Measurements from ENCODE around the gene ZNF680.
"Not testable (repeated sequence)": the region's sequence is repeated elsewhere in the genome, so short reads cannot be mapped to it uniquely, and the experiment has no call there.

The ZNF680 gene

DNA sequence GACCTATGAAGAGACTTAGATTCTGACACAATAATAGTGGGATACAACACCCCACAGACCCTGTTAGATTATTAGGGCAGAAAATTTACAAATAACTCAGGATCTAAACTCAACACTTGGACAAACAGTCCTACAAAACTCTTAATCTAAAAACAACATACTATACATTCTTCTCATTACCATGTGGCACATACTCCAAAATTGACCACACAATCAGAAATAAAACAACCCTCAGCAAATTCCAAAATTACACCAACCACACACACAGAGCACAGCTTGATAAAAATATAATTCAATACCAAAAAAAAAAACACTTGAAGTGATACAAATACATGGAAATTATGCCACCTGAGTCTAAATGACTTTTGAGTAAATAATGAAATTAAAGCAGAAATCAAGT, 7.8 kb downstream of the ZNF680 start:
- DNase-seq = no peak

DNA sequence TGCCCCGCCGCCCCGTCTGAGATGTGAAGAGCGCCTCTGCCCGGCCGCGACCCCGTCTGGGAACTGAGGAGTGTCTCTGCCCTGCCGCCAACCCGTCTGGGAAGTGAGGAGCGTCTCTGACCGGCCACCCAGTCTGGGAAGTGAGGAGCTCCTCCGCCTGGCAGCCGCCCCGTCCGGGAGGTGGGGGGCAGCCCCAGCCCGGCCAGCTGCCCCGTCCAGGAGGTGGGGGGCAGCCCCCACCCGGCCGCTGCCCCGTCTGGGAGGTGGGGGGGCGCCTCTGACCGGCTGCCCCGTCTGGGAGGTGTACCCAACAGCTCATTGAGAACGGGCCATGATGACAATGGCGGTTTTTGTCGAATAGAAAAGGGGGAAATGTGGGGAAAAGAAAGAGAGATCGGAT, 8.7 kb downstream of the ZNF680 start:
- not testable (repeated sequence) for DNase-seq

DNA sequence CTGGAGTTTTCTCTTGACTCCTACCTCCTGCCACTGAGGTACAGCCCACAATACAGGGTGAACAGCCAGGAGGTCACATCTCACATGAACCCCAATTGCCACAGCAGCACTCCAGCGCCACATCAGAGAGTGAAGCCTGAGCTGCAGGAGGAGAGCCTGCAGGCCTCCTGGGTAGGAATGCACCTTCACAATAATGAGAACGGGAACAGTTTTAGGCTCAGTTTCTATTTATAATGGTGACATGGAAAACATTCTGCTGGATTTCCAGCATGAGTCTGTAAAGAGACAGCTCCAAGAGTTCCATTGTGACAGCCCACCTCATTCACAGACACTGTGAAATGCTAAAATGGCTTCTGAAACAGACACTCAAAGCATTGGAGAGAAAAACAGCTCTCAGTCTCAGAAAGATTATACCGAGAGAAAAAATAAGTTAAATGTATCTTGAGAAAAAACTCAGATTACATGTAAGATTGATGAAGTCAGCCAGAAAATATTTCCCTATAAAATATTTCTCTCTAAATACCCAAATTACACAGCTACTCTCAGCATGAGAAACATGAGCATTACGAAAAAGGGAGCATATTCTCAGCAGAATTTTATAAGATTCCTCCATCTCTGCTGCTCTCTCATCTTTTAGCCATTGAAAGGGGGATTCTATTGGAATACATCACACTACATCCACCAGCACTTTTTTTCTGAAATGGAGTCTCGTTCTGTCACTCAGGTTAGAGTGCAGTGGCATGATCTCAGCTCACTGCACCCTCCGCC, 11.3 kb downstream of the ZNF680 start:
- no peak for DNase-seq

DNA sequence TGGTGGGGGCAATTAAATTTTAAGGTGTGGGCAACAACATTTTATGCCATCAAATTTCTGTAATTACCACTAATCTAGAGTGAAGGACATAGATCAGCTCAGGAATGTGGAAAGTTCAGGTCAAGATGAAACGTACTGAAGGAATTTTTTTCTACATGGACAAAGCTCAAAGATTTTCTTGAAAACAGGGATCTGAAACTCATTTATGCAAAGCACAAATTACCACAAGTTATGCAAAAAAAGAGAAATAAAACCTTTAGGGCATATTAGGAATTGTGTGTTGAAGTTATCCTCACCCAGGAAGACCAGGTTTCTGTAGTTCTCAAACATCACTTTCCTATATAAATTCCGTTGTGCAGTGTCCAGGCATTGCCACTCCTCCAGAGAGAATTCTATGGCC, 18.9 kb downstream of the ZNF680 start:
- no peak for DNase-seq

DNA sequence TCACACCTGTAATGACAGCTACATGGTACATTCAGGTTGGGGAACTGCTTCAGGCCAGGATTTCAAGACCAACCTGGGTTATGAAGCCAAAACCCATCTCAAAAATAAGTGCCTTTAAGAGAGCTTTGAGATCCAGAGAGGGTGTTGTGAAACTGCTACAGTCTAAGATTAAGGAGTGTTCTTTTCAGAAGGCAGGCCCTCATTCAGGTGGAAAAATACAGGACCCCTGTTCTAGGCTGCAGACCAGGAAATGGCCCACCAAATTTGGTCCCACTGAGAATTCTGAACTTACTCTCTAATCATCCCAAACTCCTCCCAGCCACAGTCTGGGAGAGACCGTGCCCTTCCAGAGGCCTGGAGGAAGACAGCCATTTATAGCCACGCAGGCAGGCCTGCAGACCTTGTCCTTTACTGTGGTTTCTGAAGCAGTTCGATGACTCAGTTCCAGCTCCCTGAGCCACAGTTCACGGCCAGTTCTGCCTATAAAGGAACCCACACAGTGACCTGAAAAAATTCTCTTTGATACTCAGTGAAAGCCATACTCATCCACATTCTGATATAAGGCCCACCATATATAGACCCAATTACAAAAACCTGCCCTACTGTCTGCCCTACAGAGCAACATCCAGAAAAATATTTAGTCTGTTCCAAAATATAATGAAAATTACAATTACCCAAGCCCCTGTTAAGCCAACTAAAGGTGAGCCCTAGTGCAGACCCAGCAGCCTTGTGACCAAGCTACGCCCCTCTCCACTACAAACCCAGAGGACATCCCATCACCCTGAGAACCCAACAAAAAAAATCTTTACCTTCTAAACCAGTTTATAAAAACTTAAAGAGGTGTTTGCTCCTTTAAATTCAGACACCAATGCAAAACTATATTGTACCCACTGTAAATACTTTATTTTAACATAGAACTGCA, 21.2 kb downstream of the ZNF680 start:
- no peak for DNase-seq

DNA sequence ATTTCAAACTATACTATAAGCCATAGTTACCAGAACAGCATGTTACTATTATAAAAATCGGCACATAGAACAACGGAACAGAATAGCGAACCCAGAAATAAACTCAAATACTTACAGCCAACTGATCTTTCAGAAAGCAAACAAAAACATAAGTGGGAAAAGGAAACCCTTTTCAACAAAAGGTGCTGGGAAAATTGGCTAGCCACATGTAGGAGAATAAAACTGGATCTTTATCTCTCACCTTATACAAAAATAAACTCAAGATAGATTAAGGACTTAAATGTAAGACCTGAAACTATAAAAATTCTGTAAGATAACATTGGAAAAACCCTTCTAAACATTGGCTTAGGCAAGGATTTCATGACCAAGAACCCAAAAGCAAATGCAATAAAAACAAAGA, 29.1 kb downstream of the ZNF680 start:
- no peak for DNase-seq

DNA sequence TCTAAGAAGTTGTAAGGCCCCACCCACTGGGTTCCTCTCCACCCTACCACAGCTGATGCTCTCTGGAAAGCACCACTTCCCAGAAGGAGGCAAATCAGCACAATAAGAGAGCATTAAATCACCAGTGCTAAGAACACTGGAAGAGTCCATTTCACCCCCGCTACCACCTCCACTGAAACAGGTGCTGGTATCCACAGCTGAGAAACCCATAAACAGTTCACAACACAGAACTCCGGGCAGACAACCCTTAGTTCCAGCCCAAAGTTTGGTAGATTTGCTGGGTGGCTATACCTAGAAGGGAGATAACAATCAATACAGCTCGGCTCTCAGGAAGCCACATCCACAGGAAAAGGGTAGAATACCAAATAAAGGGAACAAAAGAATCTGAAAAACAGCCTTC, 34.1 kb downstream of the ZNF680 start:
- no peak for DNase-seq

DNA sequence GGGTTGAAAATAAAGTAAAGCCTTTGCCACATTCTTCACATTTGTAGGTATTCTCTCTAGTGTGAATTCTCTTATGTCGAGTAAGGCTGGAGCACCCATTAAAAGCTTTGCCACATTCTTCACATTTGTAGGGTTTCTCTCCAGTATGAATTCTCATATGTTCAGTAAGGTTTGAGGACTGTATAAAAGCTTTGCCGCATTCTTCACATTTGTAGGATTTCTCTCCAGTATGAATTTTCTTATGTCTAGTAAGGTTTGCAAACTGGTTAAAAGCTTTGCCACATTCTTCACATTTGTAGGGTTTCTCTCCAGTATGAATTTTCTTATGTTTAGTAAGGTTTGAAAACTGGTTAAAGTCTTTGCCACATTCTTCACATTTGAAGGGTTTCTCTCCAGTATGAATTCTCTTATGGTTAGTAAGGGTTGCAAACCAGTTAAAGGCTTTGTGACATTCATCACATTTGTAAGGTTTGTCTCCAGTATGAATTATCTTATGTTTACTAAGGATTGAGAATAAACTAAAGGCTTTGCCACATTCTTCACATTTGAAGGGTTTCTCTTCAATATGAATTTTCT, 41.4 kb downstream of the ZNF680 start:
- DNase-seq = no peak

DNA sequence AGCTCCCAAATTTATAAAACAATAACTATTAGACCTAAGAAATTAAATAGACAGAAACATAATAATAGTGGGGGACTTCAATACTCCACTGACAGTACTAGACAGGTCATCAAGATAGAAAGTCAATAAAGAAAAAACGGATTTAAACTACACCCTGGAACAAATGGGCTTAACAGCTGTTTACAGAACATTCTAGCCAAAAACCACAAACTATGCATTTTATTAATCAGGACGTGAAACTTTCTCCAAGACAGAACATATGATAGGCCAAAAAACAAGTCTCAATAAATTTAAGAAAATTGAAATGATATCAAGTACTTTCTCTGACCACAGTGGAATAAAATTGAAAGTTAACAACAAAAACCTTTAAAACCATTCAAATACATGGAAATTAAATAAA, 46.4 kb downstream of the ZNF680 start:
- no peak for DNase-seq

DNA sequence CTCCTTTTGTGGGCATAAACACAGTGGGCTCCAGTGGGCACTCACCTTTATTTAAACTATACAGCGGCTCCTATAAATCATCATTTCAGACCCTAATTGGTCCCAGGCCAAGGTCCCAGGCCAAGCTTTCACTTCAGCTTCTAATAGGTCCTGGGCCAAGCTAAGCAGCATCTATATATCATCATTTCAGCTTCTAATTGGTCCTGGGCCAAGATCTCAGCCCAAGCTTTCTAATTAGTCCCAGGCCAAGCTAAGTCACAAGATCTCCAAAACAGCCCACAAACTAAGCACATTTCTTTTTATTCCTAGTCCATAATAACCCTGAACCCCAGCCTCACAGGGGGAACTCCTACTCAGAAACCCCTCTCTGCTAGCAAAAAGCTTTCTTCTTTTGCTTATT, 47.1 kb downstream of the ZNF680 start:
- DNase-seq = no peak

DNA sequence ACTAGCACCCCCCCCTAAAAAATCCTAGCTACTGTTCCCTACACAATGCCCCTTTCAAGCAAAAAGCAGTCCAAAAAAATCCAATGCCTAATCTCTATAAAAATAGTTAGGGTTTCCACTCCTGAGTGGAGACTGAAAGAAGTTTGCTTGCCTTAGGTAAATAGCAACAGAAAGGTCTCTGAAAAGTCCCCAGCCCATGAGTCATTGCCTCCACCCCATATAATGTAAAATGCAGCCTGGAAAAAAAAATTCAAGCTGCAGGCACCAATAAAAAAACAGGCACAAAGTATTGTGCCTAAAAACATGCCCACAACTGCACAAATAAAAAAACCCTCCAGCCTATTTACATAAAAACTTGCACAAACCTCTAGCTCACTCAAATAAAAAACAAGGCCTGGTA, 47.5 kb downstream of the ZNF680 start:
- DNase-seq = no peak

DNA sequence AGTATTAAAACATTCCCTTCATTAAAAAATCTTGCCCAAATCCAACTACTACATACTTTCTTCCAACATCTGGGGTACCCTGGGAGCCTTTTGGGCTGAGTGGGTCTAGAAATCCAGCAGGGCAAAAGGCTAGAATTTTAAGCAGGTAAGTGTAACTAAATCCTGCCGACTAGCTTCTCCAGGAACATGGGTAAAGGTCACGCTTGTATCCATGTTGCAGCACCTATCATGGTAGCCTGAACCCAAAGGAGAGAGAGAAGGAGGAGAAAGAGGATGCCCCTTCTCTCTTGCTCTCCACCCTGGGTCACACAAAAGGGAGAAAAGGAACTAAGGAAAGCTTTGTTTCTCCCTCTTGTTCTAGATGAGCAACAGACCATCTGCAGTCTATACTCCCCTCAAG, 53.3 kb downstream of the ZNF680 start:
- DNase-seq = no peak

DNA sequence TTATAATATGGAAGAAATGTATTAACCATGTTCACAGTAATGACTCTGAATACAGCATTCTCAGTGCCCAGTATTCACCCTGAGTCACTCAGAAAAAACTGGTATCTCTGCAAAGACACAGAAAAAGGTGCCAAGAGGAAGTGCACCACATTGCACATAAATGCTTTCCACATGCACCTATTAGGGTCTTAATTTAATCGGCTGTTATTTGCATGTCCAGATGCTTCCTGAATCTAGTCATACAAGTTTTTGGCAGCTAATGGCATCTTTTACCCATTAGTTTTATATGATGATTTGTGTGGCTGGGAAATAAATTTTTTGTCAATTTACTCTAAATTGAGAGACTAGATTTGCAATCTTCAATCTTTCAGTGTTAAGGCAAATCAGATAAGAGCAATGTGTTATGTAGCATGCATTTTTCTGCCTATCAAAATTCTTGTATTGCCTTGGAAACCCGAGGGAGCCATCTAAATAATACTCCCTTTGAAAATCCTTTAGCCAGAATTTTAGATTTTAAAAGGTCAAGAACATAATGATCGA, 58.2 kb downstream of the ZNF680 start:
- DNase-seq = no peak

DNA sequence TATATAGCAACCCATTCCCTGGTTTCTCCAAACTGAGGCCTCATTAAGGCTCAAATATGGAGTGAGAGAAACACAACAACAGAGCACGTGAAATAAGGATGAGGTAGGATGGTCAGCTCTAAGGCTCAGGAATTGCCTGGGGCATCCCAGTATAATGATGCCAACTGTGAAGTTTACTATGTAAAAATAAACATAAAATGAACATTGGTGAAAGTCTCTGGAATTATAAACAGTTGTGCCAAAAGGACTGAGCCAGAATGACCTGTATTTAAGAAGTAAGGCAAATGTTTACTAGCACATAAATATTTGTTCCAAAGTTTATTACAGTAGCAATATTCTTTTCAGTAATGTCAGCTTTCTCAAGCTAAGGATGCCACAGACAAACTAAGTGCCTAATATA, 64.6 kb downstream of the ZNF680 start:
- DNase-seq = no peak

DNA sequence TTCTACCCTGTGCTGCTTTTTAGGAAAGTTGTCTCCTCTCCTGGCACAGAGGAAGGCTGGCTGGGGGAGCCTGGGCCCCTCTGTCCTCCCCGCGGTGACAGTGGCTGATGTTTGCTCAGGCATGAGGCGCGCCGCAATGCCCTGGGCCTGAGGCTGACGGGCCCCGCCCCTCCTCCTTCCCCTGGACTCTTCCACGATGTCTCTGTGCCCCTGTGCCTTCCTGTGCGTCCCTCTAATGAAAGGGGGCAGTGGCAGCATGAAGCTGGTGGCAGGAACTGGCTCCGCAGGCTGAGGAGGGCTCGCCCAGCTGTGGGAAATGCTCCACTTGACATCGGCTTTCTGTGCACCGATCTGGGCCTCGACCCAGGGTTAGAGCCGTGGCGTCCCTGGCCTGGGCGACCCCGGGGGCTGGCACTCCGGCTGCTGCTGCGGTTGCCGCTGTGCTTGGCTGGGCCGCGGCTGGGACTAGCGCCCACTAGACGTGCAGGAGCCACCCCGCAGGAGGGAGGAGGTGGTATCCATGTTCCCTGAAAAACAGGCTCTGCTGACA, 67.9 kb downstream of the ZNF680 start:
- DNase-seq = no peak

DNA sequence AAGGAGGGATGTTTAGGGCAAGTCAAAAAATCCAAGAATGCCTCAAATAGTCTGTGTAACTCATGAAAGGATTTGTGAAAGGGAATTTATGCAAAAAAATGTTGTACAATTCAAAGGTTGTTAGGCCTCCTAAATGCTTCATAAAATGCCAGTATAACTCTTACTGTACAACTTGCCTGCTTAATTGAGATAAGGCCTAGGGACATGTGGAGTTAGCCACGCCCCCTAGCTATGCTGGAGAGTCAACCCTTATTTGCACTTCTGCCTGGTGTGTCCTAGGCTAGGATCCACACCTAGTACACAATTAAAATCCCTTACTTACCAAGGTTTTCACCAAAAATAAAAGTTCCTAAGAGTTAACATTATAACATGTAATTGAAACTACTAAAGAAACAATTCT, 77.2 kb downstream of the ZNF680 start:
- no peak for DNase-seq

Data from suppressor macrophage (primary cell).